ENCODE measurements around the gene MAP2K5. TPM values are rescaled to one million over a fixed set of nuclear protein-coding genes. Genes with fewer than 3 reads are reported as not detected.
A peak's percentile ranks its signal among the peaks of the same experiment; 100 is the strongest.

MAP2K5 gene
- total RNA-seq, 2 experiments from 2014 or later: 22.2 to 27.9 TPM

- Mint-ChIP-seq H3K27ac (no peak overlapping the region), H3K4me1 (ENCODE audit: low read depth) (peaks cover 20% of the 10 kb centered on the region), H3K9me3 (no peaks in the 10 kb centered on the region), H3K36me3 (ENCODE audit: low read depth) (peaks cover 19% of the 10 kb centered on the region), H3K4me3 (no peak overlapping the region), H3K27me3 (no peaks in the 10 kb centered on the region)
- no peak for DNase-seq
- no peaks in the 10 kb centered on the region for H3K9me3 ChIP-seq (ENCODE audit: control insufficient read depth in 1 of 2, insufficient read depth in 1 of 2, low read length in 2 of 2)
- no peaks in the 10 kb centered on the region for H3K36me3 ChIP-seq (ENCODE audit: insufficient read depth, low read length)
- POLR2A ChIA-PET: no interaction called here
- H3K4me1 ChIP-seq (ENCODE audit: insufficient read depth, low read length): peaks cover 12% of the 10 kb centered on the region
- no peak overlapping the region for H3K27ac ChIP-seq (ENCODE audit: low read depth in 1 of 2, low read length in 2 of 2)
- no peaks in the 10 kb centered on the region for H3K27me3 ChIP-seq (ENCODE audit: control insufficient read depth in 1 of 2, insufficient read depth in 2 of 2, low read length in 2 of 2)
- CTCF ChIA-PET: no interaction called here
- no peak overlapping the region for H3K4me3 ChIP-seq (ENCODE audit: low read length)
- ATAC-seq (ENCODE audit: poor library complexity): no peak
- intact Hi-C loops (cut with DNase I, micrococcal nuclease): no loop called here
- no peak for TF ChIP-seq CTCF (IDR thresholded peaks at IDR 0.05)
Observed at GRCh38 chr15:67778968-67779548, 236.6 kb downstream of the MAP2K5 start.

- DNase-seq: peak in 1 of 14 experiments; percentile 16
- no peak for ATAC-seq (ENCODE audit: poor library complexity)
- Mint-ChIP-seq H3K36me3 (ENCODE audit: low read depth) (peaks cover 17% of the 10 kb centered on the region), H3K27me3 (no peaks in the 10 kb centered on the region), H3K4me1 (ENCODE audit: low read depth) (peaks cover 26% of the 10 kb centered on the region), H3K9me3 (no peaks in the 10 kb centered on the region), H3K27ac (no peak overlapping the region), H3K4me3 (no peak overlapping the region)
- Histone ChIP-seq H3K36me3 (ENCODE audit: insufficient read depth, low read length) (no peaks in the 10 kb centered on the region), H3K9me3 (ENCODE audit: control insufficient read depth in 1 of 2, insufficient read depth in 1 of 2, low read length in 2 of 2) (no peaks in the 10 kb centered on the region), H3K27me3 (ENCODE audit: control insufficient read depth in 1 of 2, insufficient read depth in 2 of 2, low read length in 2 of 2) (no peaks in the 10 kb centered on the region), H3K4me1 (ENCODE audit: insufficient read depth, low read length) (peaks cover 17% of the 10 kb centered on the region), H3K4me3 (ENCODE audit: low read length) (no peak overlapping the region), H3K27ac (ENCODE audit: low read depth in 1 of 2, low read length in 2 of 2) (no peak overlapping the region)
- intact Hi-C loops (cut with DNase I, micrococcal nuclease): no loop called here
- TF ChIP-seq CTCF (IDR thresholded peaks at IDR 0.05): no peak
- ChIA-PET CTCF (no interaction called here), POLR2A (no interaction called here)
Observed at GRCh38 chr15:67779549-67780111, 237.1 kb downstream of the MAP2K5 start.

- Histone ChIP-seq H3K27me3 (ENCODE audit: control insufficient read depth in 1 of 2, insufficient read depth in 2 of 2, low read length in 2 of 2) (no peaks in the 10 kb centered on the region), H3K27ac (ENCODE audit: low read depth in 1 of 2, low read length in 2 of 2) (no peak overlapping the region), H3K4me1 (ENCODE audit: insufficient read depth, low read length) (peaks cover 28% of the 10 kb centered on the region), H3K4me3 (ENCODE audit: low read length) (no peak overlapping the region), H3K9me3 (ENCODE audit: control insufficient read depth in 1 of 2, insufficient read depth in 1 of 2, low read length in 2 of 2) (no peaks in the 10 kb centered on the region), H3K36me3 (ENCODE audit: insufficient read depth, low read length) (no peaks in the 10 kb centered on the region)
- H3K4me3 Mint-ChIP-seq: no peak overlapping the region
- ChIA-PET POLR2A (no interaction called here), CTCF (no interaction called here)
- H3K36me3 Mint-ChIP-seq (ENCODE audit: low read depth): peaks cover 6% of the 10 kb centered on the region
- intact Hi-C loops (cut with DNase I, micrococcal nuclease): no loop called here
- no peaks in the 10 kb centered on the region for H3K27me3 Mint-ChIP-seq
- TF ChIP-seq CTCF (IDR thresholded peaks at IDR 0.05): no peak
- H3K4me1 Mint-ChIP-seq (ENCODE audit: low read depth): peaks cover 38% of the 10 kb centered on the region
- no peak overlapping the region for H3K27ac Mint-ChIP-seq
- no peaks in the 10 kb centered on the region for H3K9me3 Mint-ChIP-seq
- ATAC-seq (ENCODE audit: poor library complexity): no peak
- no peak for DNase-seq
Observed at GRCh38 chr15:67781061-67781460, 238.6 kb downstream of the MAP2K5 start.

All from CD4-positive, alpha-beta T cell (primary cell).